OCI-LY7 (cell line): ENCODE measurements around the gene ZIC2. TPM values are rescaled to one million over a fixed set of nuclear protein-coding genes. Genes with fewer than 3 reads are reported as not detected.

Source experiments
- BruUV-seq: library from RNA; stranded (reverse); fragments of 400-500 nt; replicated peaks from 2 replicates; lab custom pipeline; 2021; lab: Mats Ljungman, UMichigan
- CTCF ChIA-PET: fragments of 300-600 bp; sonication (Branson Sonifier 250); formaldehyde crosslinking; loops from one replicate; lab custom pipeline; 2022; ENCODE audit warnings: antibody characterized with exemption; ENCODE audit not compliant: unreplicated experiment; lab: Charles Lee
- POLR2A ChIA-PET: fragments of 300-600 bp; sonication (Branson Sonifier 250); formaldehyde crosslinking; loops from one replicate; lab custom pipeline; 2022; ENCODE audit warnings: antibody characterized with exemption; lab: Charles Lee
- DNase-seq: peaks from one replicate; pipeline ENCODE4 v3.0.0-alpha.2; 2015; ENCODE audit warnings: low spot score
- H2AFZ ChIP-seq: fragments of 200-600 bp; sonication (generic), shearing (Covaris generic); 2 replicates; pipeline ENCODE4 v1.6.1; 2014; ENCODE audit warnings: mild to moderate bottlenecking, antibody characterized with exemption, low read length, moderate library complexity
- H3K27ac ChIP-seq: fragments of 200-600 bp; sonication (generic); 2 replicates; pipeline ENCODE4 v1.5.1; 2014; ENCODE audit warnings: mixed run types, low read depth, mild to moderate bottlenecking, moderate library complexity, low read length, inconsistent platforms; ENCODE audit not compliant: poor library complexity, severe bottlenecking
- H3K36me3 ChIP-seq: fragments of 200-600 bp; sonication (generic); 2 replicates; pipeline ENCODE4 v1.6.1; 2014; ENCODE audit warnings: mild to moderate bottlenecking, antibody characterized with exemption, low read length, moderate library complexity, mixed read lengths; ENCODE audit not compliant: insufficient read depth
- H3K4me1 ChIP-seq: fragments of 200-600 bp; sonication (generic); 2 replicates; pipeline ENCODE4 v1.5.1; 2014; ENCODE audit warnings: mild to moderate bottlenecking, low read length; ENCODE audit not compliant: insufficient read depth, poor library complexity, severe bottlenecking
- H3K4me2 ChIP-seq: fragments of 200-600 bp; sonication (generic); 2 replicates; pipeline ENCODE4 v1.6.1; 2014; ENCODE audit warnings: mild to moderate bottlenecking, low read length
- H3K4me3 ChIP-seq: fragments of 200-600 bp; sonication (generic); 2 replicates; pipeline ENCODE4 v1.5.1; 2014; ENCODE audit warnings: mild to moderate bottlenecking, low read depth, low read length; ENCODE audit not compliant: poor library complexity, severe bottlenecking
- H3K79me2 ChIP-seq: fragments of 200-600 bp; sonication (generic); 2 replicates; pipeline ENCODE4 v1.6.1; 2016; ENCODE audit warnings: low read depth, mild to moderate bottlenecking, low read length, moderate library complexity, mixed read lengths; ENCODE audit not compliant: insufficient read depth
- H3K9me2 ChIP-seq: fragments of 200-600 bp; sonication (generic); 2 replicates; pipeline ENCODE4 v1.6.1; 2016; ENCODE audit warnings: mild to moderate bottlenecking, low read length, mixed read lengths; ENCODE audit not compliant: insufficient read depth
- H3K9me3 ChIP-seq: fragments of 200-600 bp; sonication (generic); 2 replicates; pipeline ENCODE4 v1.6.1; 2014; ENCODE audit warnings: mild to moderate bottlenecking, mixed run types, low read length, mixed read lengths
- H4K20me1 ChIP-seq: fragments of 200-600 bp; sonication (generic); 2 replicates; pipeline ENCODE4 v1.6.1; 2014; ENCODE audit warnings: mild to moderate bottlenecking, antibody characterized with exemption, low read length, moderate library complexity, mixed read lengths; ENCODE audit not compliant: insufficient read depth
- CTCF ChIP-seq: fragments of 200-600 bp; sonication (generic); conservative IDR thresholded peaks from 2 replicates; pipeline ENCODE4 v1.5.1; 2014; ENCODE audit warnings: mild to moderate bottlenecking, antibody characterized with exemption, low read length, moderate library complexity, mixed read lengths
- EZH2phosphoT487 ChIP-seq: fragments of 200-600 bp; sonication (generic); IDR thresholded peaks from 2 replicates; pipeline ENCODE4 v1.6.1; 2018; ENCODE audit warnings: low read depth, borderline replicate concordance, mild to moderate bottlenecking, mixed run types, antibody characterized with exemption, low read length, moderate library complexity, mixed read lengths
- intact Hi-C: fragments of 100-400 bp; cut with micrococcal nuclease; formaldehyde crosslinking; loops from one replicate; pipeline ENCODE4 v1.10.0; 2022; ENCODE audit not compliant: unreplicated experiment
- total RNA-seq, 2 experiments: library from RNA; depleted of rRNA in 1 of 2; stranded (reverse); fragments of >200 nt in 1 of 2; shearing (Covaris generic) in 1 of 2; gene quantifications; 2 replicates each; pipeline ENCODE4 v1.2.3, GENCODE V29; 2014 to 2022

ZIC2 gene
- total RNA-seq, 2 experiments from 2014 or later, result not detected

GRCh38 chr13:100019780-100020356 lies 38.3 kb downstream of the ZIC2 start:
- no peaks in the 10 kb centered on the region for H3K36me3 ChIP-seq
- no peaks in the 10 kb centered on the region for H3K9me3 ChIP-seq
- H3K4me1 ChIP-seq, result no peaks in the 10 kb centered on the region
- H3K79me2 ChIP-seq, result no peaks in the 10 kb centered on the region
- no peak overlapping the region for H3K4me3 ChIP-seq
- H4K20me1 ChIP-seq, result no peaks in the 10 kb centered on the region
- TF ChIP-seq EZH2phosphoT487, result no peak
- POLR2A ChIA-PET, result interaction anchor here (0.7 kb wide), 1 partner anchor 1399 kb away, joined by 3 read pairs; no protein-coding TSS in a partner anchor
- no peak overlapping the region for H3K4me2 ChIP-seq
- no peak overlapping the region for H2AFZ ChIP-seq
- no peak for DNase-seq
- CTCF ChIA-PET, result no interaction called here
- intact Hi-C loops, result no loop called here
- no peaks in the 10 kb centered on the region for H3K9me2 ChIP-seq
- BruUV-seq, result no TSS peak
- no peak overlapping the region for H3K27ac ChIP-seq

GRCh38 chr13:100022798-100023197 lies 41.2 kb downstream of the ZIC2 start:
- Histone ChIP-seq H3K9me3 (no peaks in the 10 kb centered on the region), H3K4me1 (no peaks in the 10 kb centered on the region), H3K79me2 (no peaks in the 10 kb centered on the region), H4K20me1 (no peaks in the 10 kb centered on the region), H3K4me2 (no peak overlapping the region), H3K9me2 (no peaks in the 10 kb centered on the region), H3K36me3 (no peaks in the 10 kb centered on the region), H3K4me3 (no peak overlapping the region), H3K27ac (no peak overlapping the region), H2AFZ (no peak overlapping the region)
- DNase-seq, result no peak
- intact Hi-C loops, result no loop called here
- no TSS peak for BruUV-seq
- CTCF ChIA-PET, result no interaction called here
- POLR2A ChIA-PET, result interaction anchor here (0.6 kb wide), 1 partner anchor 482 kb away, joined by 3 read pairs; no protein-coding TSS in a partner anchor
- TF ChIP-seq CTCF, result no peak
- TF ChIP-seq EZH2phosphoT487, result no peak

- ChIA-PET POLR2A (interaction anchor here (0.6 kb wide), 1 partner anchor 29 kb away, joined by 3 read pairs; no protein-coding TSS in a partner anchor), CTCF (no interaction called here)
These were observed 42.4 kb downstream of the ZIC2 start for GRCh38 chr13:100024023-100024422.

More at GRCh38 chr13:100024023-100024422, 42.4 kb downstream of the ZIC2 start:
- Histone ChIP-seq H3K9me3 (no peaks in the 10 kb centered on the region), H4K20me1 (no peaks in the 10 kb centered on the region), H3K9me2 (no peaks in the 10 kb centered on the region), H2AFZ (no peak overlapping the region), H3K4me3 (no peak overlapping the region), H3K27ac (no peak overlapping the region), H3K79me2 (no peaks in the 10 kb centered on the region), H3K4me1 (no peaks in the 10 kb centered on the region), H3K36me3 (no peaks in the 10 kb centered on the region), H3K4me2 (no peak overlapping the region)
- TF ChIP-seq CTCF (no peak), EZH2phosphoT487 (no peak)
- DNase-seq, result no peak
- intact Hi-C loops, result no loop called here
- BruUV-seq, result no TSS peak
